Measurements from ENCODE around the gene DHPS. TPM values are rescaled to one million over a fixed set of nuclear protein-coding genes. Genes with fewer than 3 reads are reported as not detected.

Gene DHPS
- total RNA-seq, 2 experiments from 2014 or later: 113 TPM

GRCh38 chr19:12655546-12655945 is 26.1 kb downstream of the DHPS start:
- POLR2A ChIA-PET: interaction anchor here (1.4 kb wide), 1 partner anchor 17 kb away, joined by 8 read pairs; no protein-coding TSS in a partner anchor
- ATAC-seq (no peak), DNase-seq (no peak)
- Mint-ChIP-seq H3K9me3 (no peaks in the 10 kb centered on the region), H3K4me1 (ENCODE audit: low read depth) (no peaks in the 10 kb centered on the region), H3K4me3 (no peak overlapping the region), H3K27ac (no peak overlapping the region), H3K27me3 (no peaks in the 10 kb centered on the region), H3K36me3 (ENCODE audit: low read depth) (peaks cover 59% of the 10 kb centered on the region)
- CTCF ChIA-PET: interaction anchor here (1.7 kb wide), 1 partner anchor 16 kb away, joined by 5 read pairs; no protein-coding TSS in a partner anchor
- TF ChIP-seq CTCF (IDR thresholded peaks at IDR 0.05): no peak
- intact Hi-C loops (cut with micrococcal nuclease): no loop called here

- Mint-ChIP-seq H3K9me3 (no peaks in the 10 kb centered on the region), H3K36me3 (ENCODE audit: low read depth) (peaks cover 57% of the 10 kb centered on the region), H3K27me3 (no peaks in the 10 kb centered on the region), H3K4me3 (no peak overlapping the region), H3K4me1 (ENCODE audit: low read depth) (peaks cover 2% of the 10 kb centered on the region), H3K27ac (no peak overlapping the region)
- DNase-seq: no peak
- ChIA-PET CTCF (interaction anchor here (1.6 kb wide), 1 partner anchor 12 kb away, joined by 6 read pairs; no protein-coding TSS in a partner anchor), POLR2A (interaction anchor here (1.1 kb wide), 1 partner anchor 11 kb away, joined by 3 read pairs; no protein-coding TSS in a partner anchor)
- no peak for ATAC-seq
- no peak for TF ChIP-seq CTCF (IDR thresholded peaks at IDR 0.05)
- intact Hi-C loops (cut with micrococcal nuclease): no loop called here
Observed at GRCh38 chr19:12652219-12652618, 29.5 kb downstream of the DHPS start.

- Mint-ChIP-seq H3K4me1 (ENCODE audit: low read depth) (peaks cover 5% of the 10 kb centered on the region), H3K9me3 (no peaks in the 10 kb centered on the region), H3K4me3 (no peak overlapping the region), H3K27ac (no peak overlapping the region), H3K27me3 (no peaks in the 10 kb centered on the region), H3K36me3 (ENCODE audit: low read depth) (peaks cover 44% of the 10 kb centered on the region)
- CTCF ChIA-PET: interaction anchor here (1.2 to 2.3 kb wide), 2 partner anchors 11 to 16 kb away, joined by 3 to 13 read pairs; partner anchors contain the start of genes MAN2B1 and WDR83
- POLR2A ChIA-PET: interaction anchor here (1.1 kb wide), 1 partner anchor 22 kb away, joined by 3 read pairs; no protein-coding TSS in a partner anchor
- ATAC-seq (no peak), DNase-seq (no peak)
- intact Hi-C loops (cut with micrococcal nuclease): no loop called here
- TF ChIP-seq CTCF (IDR thresholded peaks at IDR 0.05): no peak
Observed at GRCh38 chr19:12649941-12650340, 31.7 kb downstream of the DHPS start.

- DNase-seq (no peak), ATAC-seq (no peak)
- Mint-ChIP-seq H3K4me3 (no peak overlapping the region), H3K4me1 (ENCODE audit: low read depth) (peaks cover 5% of the 10 kb centered on the region), H3K27me3 (no peaks in the 10 kb centered on the region), H3K9me3 (no peaks in the 10 kb centered on the region), H3K36me3 (ENCODE audit: low read depth) (peaks cover 45% of the 10 kb centered on the region), H3K27ac (no peak overlapping the region)
- POLR2A ChIA-PET: no interaction called here
- intact Hi-C loops (cut with micrococcal nuclease): no loop called here
- TF ChIP-seq CTCF (IDR thresholded peaks at IDR 0.05): no peak
- CTCF ChIA-PET: interaction anchor here (2.3 kb wide), 1 partner anchor 9 kb away, joined by 13 read pairs; no protein-coding TSS in a partner anchor
Observed at GRCh38 chr19:12648088-12648487, 33.6 kb downstream of the DHPS start.

- peak; percentile 64 for DNase-seq
- no peaks in the 10 kb centered on the region for H3K9me3 Mint-ChIP-seq
- ChIA-PET POLR2A (interaction anchor here (0.9 to 1.6 kb wide), 2 partner anchors 11 to 19 kb away, joined by 4 read pairs; partner anchors contain the start of genes MAN2B1 and WDR83), CTCF (interaction anchor here (0.7 kb wide), 1 partner anchor 84 kb away, joined by 3 read pairs; no protein-coding TSS in a partner anchor)
- H3K4me1 Mint-ChIP-seq (ENCODE audit: low read depth): peaks cover 5% of the 10 kb centered on the region
- TF ChIP-seq CTCF (IDR thresholded peaks at IDR 0.05): no peak
- H3K36me3 Mint-ChIP-seq (ENCODE audit: low read depth): peaks cover 45% of the 10 kb centered on the region
- H3K27ac Mint-ChIP-seq: no peak overlapping the region
- H3K27me3 Mint-ChIP-seq: no peaks in the 10 kb centered on the region
- peak; percentile 91 for ATAC-seq
- intact Hi-C loops (cut with micrococcal nuclease): no loop called here
- H3K4me3 Mint-ChIP-seq: no peak overlapping the region
Observed at GRCh38 chr19:12647490-12648071, 34.1 kb downstream of the DHPS start.
